Subcutaneous abdominal adipose tissue (tissue), 5 donors: Measurements from ENCODE around the gene CIAO2B.

Source experiments
- H3K27ac ChIP-seq: one replicate; pipeline ENCODE4 v1.7.0; 2013; ENCODE audit warnings: low read depth, mild to moderate bottlenecking, inconsistent platforms, low read length, moderate library complexity
- H3K27me3 ChIP-seq, 5 donors: one replicate each; pipeline ENCODE4 v1.7.0; 2013; ENCODE audit warnings: low read length in 5 of 5, inconsistent platforms in 1 of 5; ENCODE audit not compliant: control insufficient read depth in 5 of 5, insufficient read depth in 4 of 5
- H3K36me3 ChIP-seq, 5 donors: one replicate each; pipeline ENCODE4 v1.7.0; 2013; ENCODE audit warnings: low read length in 5 of 5; ENCODE audit not compliant: control insufficient read depth in 5 of 5, insufficient read depth in 5 of 5
- H3K4me1 ChIP-seq, 5 donors: one replicate each; pipeline ENCODE4 v1.7.0; 2013; ENCODE audit warnings: low read length in 5 of 5, mild to moderate bottlenecking in 3 of 5, moderate library complexity in 1 of 5; ENCODE audit not compliant: control insufficient read depth in 5 of 5, insufficient read depth in 5 of 5
- H3K4me3 ChIP-seq, 5 donors: one replicate each; pipeline ENCODE4 v1.7.0; 2013; ENCODE audit warnings: low read length in 5 of 5, low read depth in 1 of 5
- H3K9ac ChIP-seq, 5 donors: one replicate each; pipeline ENCODE4 v1.7.0; 2013; ENCODE audit warnings: low read length in 5 of 5, mild to moderate bottlenecking in 4 of 5, moderate library complexity in 3 of 5
- H3K9me3 ChIP-seq, 5 donors: one replicate each; pipeline ENCODE4 v1.7.0; 2013; ENCODE audit warnings: low read length in 5 of 5; ENCODE audit not compliant: control insufficient read depth in 5 of 5
- donor health status: healthy.
- donor health status: healthy.
- donor health status: healthy.
- donor health status: healthy.
- donor health status: healthy.

Gene CIAO2B

DNA sequence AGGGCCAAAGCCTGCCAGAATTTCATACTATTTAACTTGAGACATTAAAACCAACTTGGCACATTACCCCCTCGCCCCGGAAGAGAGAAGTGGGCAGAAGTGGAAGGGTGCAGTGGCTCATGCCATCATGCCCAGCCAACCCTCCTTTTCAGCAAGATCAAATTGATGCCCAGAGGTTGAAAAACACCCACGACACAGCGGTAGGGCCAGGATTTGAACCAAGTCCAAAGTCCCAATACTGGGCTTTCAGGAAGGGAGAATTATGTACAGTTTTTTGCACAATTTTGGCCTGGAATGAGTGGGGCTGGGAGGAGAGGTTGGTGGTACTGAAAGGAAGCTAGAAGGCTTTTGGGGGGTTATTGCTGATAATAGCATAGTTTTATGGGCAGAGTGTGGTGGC is 42.8 kb downstream of the CIAO2B start:
- Histone ChIP-seq H3K4me3 (no peak overlapping the region), H3K36me3 (peaks cover 8 to 16% (median 13%) of the 10 kb centered on the region in 5 donors), H3K4me1 (peaks cover 0 to 10% (median 3%) of the 10 kb centered on the region in 5 donors), H3K9me3 (no peaks in the 10 kb centered on the region), H3K9ac (no peak overlapping the region), H3K27me3 (no peaks in the 10 kb centered on the region), H3K27ac (no peak overlapping the region)

DNA sequence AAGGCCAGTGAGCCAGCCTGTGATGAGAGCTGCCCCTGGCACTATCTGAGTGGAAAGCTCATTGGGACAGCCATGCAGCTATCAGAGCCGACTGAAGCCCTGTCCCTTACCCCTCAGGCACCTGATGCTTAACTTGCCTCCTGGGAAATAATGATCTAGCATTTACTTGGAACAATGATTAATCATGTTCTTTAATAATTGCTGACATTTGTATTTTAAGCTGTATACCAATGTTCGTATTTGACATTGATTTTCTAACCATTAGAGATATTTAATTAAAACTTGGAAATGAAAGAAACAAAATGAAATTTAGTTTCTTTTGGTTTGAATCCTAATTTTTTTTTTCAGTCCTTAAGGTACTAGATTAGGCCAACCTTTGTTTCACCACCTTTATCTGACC is 43.4 kb downstream of the CIAO2B start:
- Histone ChIP-seq H3K27ac (no peak overlapping the region), H3K4me3 (no peak overlapping the region), H3K9me3 (no peaks in the 10 kb centered on the region), H3K36me3 (peaks cover 9 to 18% (median 9%) of the 10 kb centered on the region in 5 donors), H3K9ac (peak overlapping the region in 1 of 5 donors; percentile 42), H3K4me1 (peaks cover 0 to 11% (median 5%) of the 10 kb centered on the region in 5 donors), H3K27me3 (no peaks in the 10 kb centered on the region)

DNA sequence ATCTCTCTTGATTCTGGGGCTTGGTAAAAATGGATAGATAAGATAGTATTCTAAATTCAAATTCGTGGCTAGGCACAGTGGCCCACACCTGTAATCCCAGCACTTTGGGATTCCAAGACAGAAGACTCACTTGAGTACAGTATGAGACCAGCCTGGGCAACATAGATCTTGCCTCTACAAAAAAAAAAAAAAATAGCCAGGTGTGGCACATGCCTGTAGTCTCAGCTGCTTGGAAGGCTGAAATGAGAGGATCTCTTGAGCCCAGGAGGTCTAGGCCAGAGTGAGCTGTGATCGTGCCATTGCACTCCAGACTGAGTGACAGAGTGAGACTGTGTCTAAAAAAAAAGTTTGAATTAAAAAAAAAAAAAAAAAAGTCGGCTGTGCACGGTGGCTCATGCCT is 44.6 kb downstream of the CIAO2B start:
- Histone ChIP-seq H3K9me3 (no peaks in the 10 kb centered on the region), H3K4me3 (no peak overlapping the region), H3K27me3 (no peaks in the 10 kb centered on the region), H3K4me1 (peaks cover 0 to 23% (median 5%) of the 10 kb centered on the region in 5 donors), H3K9ac (no peak overlapping the region), H3K27ac (no peak overlapping the region), H3K36me3 (peaks cover 9 to 30% (median 21%) of the 10 kb centered on the region in 5 donors)

DNA sequence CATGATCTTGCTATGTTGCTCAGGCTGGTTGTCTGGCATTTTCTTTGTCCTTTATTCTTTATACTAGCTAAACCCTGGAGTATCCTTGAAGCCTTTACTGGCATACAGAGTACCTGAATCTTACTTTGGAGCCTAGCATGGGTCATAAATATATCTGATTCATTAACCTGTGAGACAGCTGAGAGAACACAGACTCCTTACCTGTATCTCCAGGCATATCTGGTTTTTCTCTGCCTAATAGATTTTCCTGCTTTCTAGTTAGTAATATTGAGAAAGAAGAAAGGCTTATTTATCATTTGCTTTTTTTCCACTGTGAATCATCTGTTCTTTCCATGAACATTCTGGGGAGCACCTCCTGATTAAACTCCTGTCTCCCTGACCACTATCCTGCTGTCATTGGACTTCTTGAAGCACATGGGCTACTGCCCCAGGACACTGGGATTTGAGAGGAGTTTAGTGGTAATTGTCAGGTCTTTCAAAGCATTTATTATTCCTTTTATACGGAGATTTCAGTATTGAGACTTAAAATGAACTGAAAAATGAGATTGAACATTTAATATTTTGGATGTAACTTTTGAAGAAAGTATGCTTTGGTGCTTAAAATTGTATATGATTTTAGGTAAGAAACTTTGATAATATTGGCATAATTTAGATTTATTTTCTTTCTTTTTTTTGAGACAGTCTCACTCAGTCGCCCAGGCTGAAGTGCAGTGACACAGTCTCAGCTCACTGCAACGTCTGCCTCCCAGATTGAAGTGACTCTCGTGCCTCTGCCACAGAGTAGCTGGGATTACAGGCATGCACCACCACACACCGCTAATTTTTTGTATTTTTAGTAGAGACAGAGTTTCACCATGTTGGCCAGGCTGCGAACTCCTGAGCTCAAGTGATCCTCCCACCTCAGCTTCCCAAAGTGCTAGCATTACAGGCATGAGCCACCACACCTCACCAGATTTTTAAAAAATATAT is 45.3 kb downstream of the CIAO2B start:
- Histone ChIP-seq H3K36me3 (peaks cover 9 to 32% (median 24%) of the 10 kb centered on the region in 5 donors), H3K9me3 (no peaks in the 10 kb centered on the region), H3K27ac (no peak overlapping the region), H3K27me3 (no peaks in the 10 kb centered on the region), H3K4me3 (no peak overlapping the region), H3K9ac (peak overlapping the region in 1 of 5 donors; percentile 39), H3K4me1 (peaks cover 0 to 24% (median 5%) of the 10 kb centered on the region in 5 donors)

DNA sequence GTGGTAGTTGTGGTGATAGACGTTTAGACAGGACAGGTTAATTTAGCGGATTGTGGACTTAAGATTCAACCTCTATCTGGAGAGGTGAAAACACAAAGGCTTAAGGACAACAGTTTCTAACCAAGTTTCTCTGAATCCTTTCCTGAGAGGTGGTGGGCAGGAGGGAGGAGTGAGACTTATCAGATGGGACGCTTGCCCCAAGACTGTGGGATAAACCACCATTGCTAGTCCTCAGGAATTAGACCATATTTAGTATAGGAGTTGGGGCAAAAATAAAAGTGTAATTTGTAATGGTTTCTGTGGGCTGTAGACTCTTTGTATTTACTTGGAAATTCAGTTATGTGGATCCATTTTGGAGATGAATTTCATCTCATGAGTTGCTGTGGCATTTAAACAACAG is 47.3 kb downstream of the CIAO2B start:
- Histone ChIP-seq H3K4me1 (peaks cover 0 to 34% (median 8%) of the 10 kb centered on the region in 5 donors), H3K27ac (no peak overlapping the region), H3K9ac (peak overlapping the region in 2 of 5 donors; percentile 3 to 22), H3K4me3 (no peak overlapping the region), H3K27me3 (no peaks in the 10 kb centered on the region), H3K9me3 (no peaks in the 10 kb centered on the region), H3K36me3 (peaks cover 9 to 28% (median 24%) of the 10 kb centered on the region in 5 donors)

DNA sequence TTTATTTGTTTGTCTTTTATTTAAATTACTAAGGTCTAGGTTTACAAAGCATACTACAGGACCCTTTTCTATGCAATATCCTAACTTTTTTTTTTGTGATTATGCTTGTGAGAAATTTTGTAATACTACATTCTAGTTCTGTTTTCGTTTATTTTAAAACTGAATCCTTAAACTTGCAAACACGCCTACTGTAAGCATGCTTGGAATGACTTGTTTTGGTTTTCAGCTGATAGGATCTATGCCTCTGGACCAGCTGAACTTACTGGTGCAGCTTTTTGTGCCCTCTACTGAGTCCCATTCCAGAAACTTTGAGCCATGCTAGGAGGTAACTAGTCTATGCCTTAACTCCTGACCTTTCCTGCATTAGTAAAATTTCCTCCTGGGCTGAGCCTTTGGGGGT is 47.9 kb downstream of the CIAO2B start:
- Histone ChIP-seq H3K9me3 (no peaks in the 10 kb centered on the region), H3K9ac (peak overlapping the region in 1 of 5 donors; percentile 17), H3K4me1 (peaks cover 0 to 39% (median 9%) of the 10 kb centered on the region in 5 donors), H3K4me3 (no peak overlapping the region), H3K27ac (no peak overlapping the region), H3K36me3 (peaks cover 9 to 27% (median 24%) of the 10 kb centered on the region in 5 donors), H3K27me3 (no peaks in the 10 kb centered on the region)

DNA sequence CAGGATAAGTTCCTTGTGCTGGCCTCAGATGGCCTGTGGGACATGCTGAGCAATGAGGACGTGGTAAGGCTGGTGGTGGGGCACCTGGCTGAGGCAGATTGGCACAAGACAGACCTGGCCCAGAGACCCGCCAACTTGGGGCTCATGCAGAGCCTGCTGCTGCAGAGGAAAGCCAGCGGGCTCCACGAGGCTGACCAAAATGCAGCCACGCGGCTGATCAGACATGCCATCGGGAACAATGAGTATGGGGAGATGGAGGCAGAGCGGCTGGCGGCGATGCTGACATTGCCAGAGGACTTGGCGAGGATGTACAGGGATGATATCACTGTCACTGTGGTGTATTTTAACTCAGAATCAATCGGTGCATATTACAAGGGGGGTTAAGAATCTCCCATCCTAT is 48.7 kb downstream of the CIAO2B start:
- Histone ChIP-seq H3K27ac (no peak overlapping the region), H3K4me1 (peaks cover 0 to 44% (median 16%) of the 10 kb centered on the region in 5 donors), H3K9me3 (no peaks in the 10 kb centered on the region), H3K27me3 (no peaks in the 10 kb centered on the region), H3K9ac (peak overlapping the region in 2 of 5 donors; percentile 18 to 41), H3K4me3 (no peak overlapping the region), H3K36me3 (peaks cover 9 to 25% (median 24%) of the 10 kb centered on the region in 5 donors)

DNA sequence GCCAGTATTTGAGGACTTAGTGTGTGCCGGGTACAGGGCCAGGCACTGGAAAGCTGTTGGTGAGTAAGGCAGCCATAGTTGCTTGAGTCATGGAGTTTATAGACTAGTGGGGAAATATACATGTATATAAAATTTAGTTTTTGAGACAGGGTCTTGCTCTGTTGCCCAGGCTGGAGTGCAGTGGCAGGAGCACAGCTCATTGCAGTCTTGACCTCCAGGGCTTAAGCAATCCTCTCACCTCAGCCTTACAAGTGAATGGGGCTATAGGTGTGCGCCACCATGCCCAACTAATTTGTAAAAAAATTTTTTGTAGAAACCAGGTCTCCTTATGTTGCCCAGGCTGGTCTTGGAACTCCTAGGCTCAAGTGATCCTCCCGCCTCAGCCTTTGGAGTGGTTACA is 51.5 kb downstream of the CIAO2B start:
- no peak overlapping the region for H3K4me3 ChIP-seq
- H3K36me3 ChIP-seq, result peaks cover 9 to 25% (median 22%) of the 10 kb centered on the region in 5 donors
- peak overlapping the region; percentile 74 for H3K27ac ChIP-seq
- H3K27me3 ChIP-seq, result no peaks in the 10 kb centered on the region
- H3K9ac ChIP-seq, result no peak overlapping the region
- H3K4me1 ChIP-seq, result peaks cover 0 to 56% (median 26%) of the 10 kb centered on the region in 5 donors
- no peaks in the 10 kb centered on the region for H3K9me3 ChIP-seq
